HG02763 (cell line): ENCODE measurements around the gene PGAM2.
A peak's percentile ranks its signal among the peaks of the same experiment; 100 is the strongest.

Experiments
- ATAC-seq: cut with Tn5 transposase; IDR thresholded peaks from one replicate; pipeline ENCODE4 v1.9.1; 2021; ENCODE audit warnings: mild to moderate bottlenecking, moderate library complexity; ENCODE audit not compliant: unreplicated experiment

The PGAM2 gene

GRCh38 chr7:44103923-44104859 lies 38.8 kb upstream of the PGAM2 start, which contains the start of gene AEBP1:
Gene AEBP1 (plus strand): TSS chr7:44104345. CDS start chr7:44104666, 321 bp downstream.
- no peak for ATAC-seq

- no peak for ATAC-seq
These were observed 38.2 kb upstream of the PGAM2 start for GRCh38 chr7:44103566-44103922.

GRCh38 chr7:44102846-44103565 lies 37.6 kb upstream of the PGAM2 start:
- ATAC-seq = no peak

GRCh38 chr7:44101966-44102845 lies 36.8 kb upstream of the PGAM2 start:
- no peak for ATAC-seq

- no peak for ATAC-seq
These were observed 36.1 kb upstream of the PGAM2 start for GRCh38 chr7:44101303-44101965.

- ATAC-seq = no peak
These were observed 35.3 kb upstream of the PGAM2 start for GRCh38 chr7:44100458-44101302.

GRCh38 chr7:44099669-44100068 lies 34.3 kb upstream of the PGAM2 start:
- ATAC-seq = no peak

- ATAC-seq = no peak
These were observed 33.0 kb upstream of the PGAM2 start for GRCh38 chr7:44098092-44099068.

- ATAC-seq = peak; percentile 67
These were observed 31.9 kb upstream of the PGAM2 start for GRCh38 chr7:44097064-44097932.

GRCh38 chr7:44096326-44096881 lies 31.0 kb upstream of the PGAM2 start:
- ATAC-seq = no peak

GRCh38 chr7:44095781-44096180 lies 30.4 kb upstream of the PGAM2 start:
- ATAC-seq = no peak

GRCh38 chr7:44094883-44095592 lies 29.7 kb upstream of the PGAM2 start:
- ATAC-seq = no peak

GRCh38 chr7:44094365-44094764 lies 29.0 kb upstream of the PGAM2 start:
- ATAC-seq = no peak

- ATAC-seq = no peak
These were observed 27.8 kb upstream of the PGAM2 start for GRCh38 chr7:44093102-44093641.

- no peak for ATAC-seq
These were observed 22.8 kb upstream of the PGAM2 start for GRCh38 chr7:44087911-44088838.
